Measurements from ENCODE around the gene MYLK4. TPM values are rescaled to one million over a fixed set of nuclear protein-coding genes. Genes with fewer than 3 reads are reported as not detected.

The MYLK4 gene
- total RNA-seq, 4 donors from 2014 or later, result 0.49 to 1.9 (median 1.0) TPM

GRCh38 chr6:2731281-2731909 is 19.3 kb downstream of the MYLK4 start:
- no peaks in the 10 kb centered on the region for H3K9me3 ChIP-seq
- 64 to 70% methylated on average over 4 to 5 of the region's 5 CpGs for WGBS, 2 donors
- peaks cover 0 to 22% (median 0%) of the 10 kb centered on the region in 3 donors for H3K4me1 ChIP-seq
- no peak overlapping the region for H3K4me3 ChIP-seq
- intact Hi-C loops (cut with DNase I), result no loop called here
- H3K36me3 ChIP-seq, result no peaks in the 10 kb centered on the region
- DNase-seq, result no peak
- H3K27ac ChIP-seq, result no peak overlapping the region
- no peak for TF ChIP-seq CTCF (IDR thresholded peaks at IDR 0.05)
- H3K27me3 ChIP-seq, result no peaks in the 10 kb centered on the region

- WGBS, 2 donors, result 68 to 76% methylated on average over 9 of the region's 9 CpGs
- Histone ChIP-seq H3K4me1 (peaks cover 0 to 22% (median 0%) of the 10 kb centered on the region in 3 donors), H3K9me3 (no peaks in the 10 kb centered on the region), H3K36me3 (no peaks in the 10 kb centered on the region), H3K4me3 (no peak overlapping the region), H3K27ac (no peak overlapping the region), H3K27me3 (no peaks in the 10 kb centered on the region)
- DNase-seq, result no peak
- intact Hi-C loops (cut with DNase I), result no loop called here
- TF ChIP-seq CTCF (IDR thresholded peaks at IDR 0.05) (no peak), POLR2A (IDR thresholded peaks at IDR 0.05) (no peak)
Observed at GRCh38 chr6:2730353-2731107, 20.2 kb downstream of the MYLK4 start.

GRCh38 chr6:2729921-2730320 is 20.8 kb downstream of the MYLK4 start:
- no peaks in the 10 kb centered on the region for H3K36me3 ChIP-seq
- no peak for TF ChIP-seq CTCF (IDR thresholded peaks at IDR 0.05)
- no peak for TF ChIP-seq POLR2A (IDR thresholded peaks at IDR 0.05)
- H3K27ac ChIP-seq, result no peak overlapping the region
- no peak overlapping the region for H3K4me3 ChIP-seq
- no peaks in the 10 kb centered on the region for H3K27me3 ChIP-seq
- H3K9me3 ChIP-seq, result no peaks in the 10 kb centered on the region
- H3K4me1 ChIP-seq, result peaks cover 0 to 18% (median 0%) of the 10 kb centered on the region in 3 donors
- DNase-seq, result no peak
- 93 to 97% methylated on average over 6 to 10 of the region's 10 CpGs for WGBS, 2 donors
- intact Hi-C loops (cut with DNase I), result no loop called here

- Histone ChIP-seq H3K27ac (no peak overlapping the region), H3K9me3 (no peaks in the 10 kb centered on the region), H3K4me3 (no peak overlapping the region), H3K27me3 (no peaks in the 10 kb centered on the region), H3K36me3 (peaks cover 0 to 4% (median 0%) of the 10 kb centered on the region in 3 donors), H3K4me1 (no peaks in the 10 kb centered on the region)
- no peak for DNase-seq
- no peak for TF ChIP-seq POLR2A (IDR thresholded peaks at IDR 0.05)
- no peak for TF ChIP-seq CTCF (IDR thresholded peaks at IDR 0.05)
- 44 to 48% methylated on average over 8 of the region's 8 CpGs for WGBS, 2 donors
- intact Hi-C loops (cut with DNase I), result no loop called here
Observed at GRCh38 chr6:2725999-2726567, 24.6 kb downstream of the MYLK4 start.

GRCh38 chr6:2725364-2725988 is 25.2 kb downstream of the MYLK4 start:
- WGBS, 2 donors, result 81 to 82% methylated on average over 8 of the region's 8 CpGs
- TF ChIP-seq CTCF (IDR thresholded peaks at IDR 0.05) (no peak), POLR2A (IDR thresholded peaks at IDR 0.05) (no peak)

More at GRCh38 chr6:2725364-2725988, 25.2 kb downstream of the MYLK4 start:
- no peaks in the 10 kb centered on the region for H3K9me3 ChIP-seq
- peaks cover 0 to 4% (median 0%) of the 10 kb centered on the region in 3 donors for H3K36me3 ChIP-seq
- H3K4me1 ChIP-seq, result no peaks in the 10 kb centered on the region
- intact Hi-C loops (cut with DNase I), result no loop called here
- no peaks in the 10 kb centered on the region for H3K27me3 ChIP-seq
- no peak overlapping the region for H3K4me3 ChIP-seq
- no peak overlapping the region for H3K27ac ChIP-seq
- DNase-seq, result no peak

All from esophagus squamous epithelium (tissue), 5 donors.